Retinal pigment epithelial cell (primary cell): ENCODE measurements around the gene TDRD7.

ENCODE experiments used
- DNase-seq: peaks from one replicate; pipeline ENCODE4 v3.0.0-alpha.2; 2010; ENCODE audit warnings: low read depth
- H3K4me3 ChIP-seq: 2 replicates; pipeline ENCODE4 v1.5.1; 2011; ENCODE audit warnings: mild to moderate bottlenecking, low read length, control low read depth, moderate library complexity
- CTCF ChIP-seq: conservative IDR thresholded peaks from 2 replicates; pipeline ENCODE4 v1.5.1; 2011; ENCODE audit warnings: low read depth, low read length, control low read depth, inconsistent platforms

The TDRD7 gene

GRCh38 chr9:97502222-97502983 lies 90.5 kb downstream of the TDRD7 start:
- TF ChIP-seq CTCF, result no peak
- H3K4me3 ChIP-seq, result peak overlapping the region; percentile 33
- DNase-seq, result no peak

GRCh38 chr9:97502984-97503861 lies 91.3 kb downstream of the TDRD7 start:
- no peak for DNase-seq
- H3K4me3 ChIP-seq, result no peak overlapping the region
- no peak for TF ChIP-seq CTCF

- DNase-seq, result no peak
- H3K4me3 ChIP-seq, result no peak overlapping the region
- no peak for TF ChIP-seq CTCF
Observed at GRCh38 chr9:97503862-97504210, 91.9 kb downstream of the TDRD7 start.

GRCh38 chr9:97504381-97505216 lies 92.7 kb downstream of the TDRD7 start:
- no peak for DNase-seq
- H3K4me3 ChIP-seq, result no peak overlapping the region
- no peak for TF ChIP-seq CTCF

- H3K4me3 ChIP-seq, result no peak overlapping the region
- no peak for TF ChIP-seq CTCF
- DNase-seq, result no peak
Observed at GRCh38 chr9:97505845-97506244, 93.9 kb downstream of the TDRD7 start.

- TF ChIP-seq CTCF, result no peak
- no peak for DNase-seq
- H3K4me3 ChIP-seq, result no peak overlapping the region
Observed at GRCh38 chr9:97506306-97506705, 94.4 kb downstream of the TDRD7 start.
